ENCODE results near the gene DCANP1. TPM values are rescaled to one million over a fixed set of nuclear protein-coding genes. Genes with fewer than 3 reads are reported as not detected.

The DCANP1 gene
- total and polyA plus RNA-seq, 2 donors (not counting 1 experiment from before 2014, with no cell fraction given) = not detected

DNA sequence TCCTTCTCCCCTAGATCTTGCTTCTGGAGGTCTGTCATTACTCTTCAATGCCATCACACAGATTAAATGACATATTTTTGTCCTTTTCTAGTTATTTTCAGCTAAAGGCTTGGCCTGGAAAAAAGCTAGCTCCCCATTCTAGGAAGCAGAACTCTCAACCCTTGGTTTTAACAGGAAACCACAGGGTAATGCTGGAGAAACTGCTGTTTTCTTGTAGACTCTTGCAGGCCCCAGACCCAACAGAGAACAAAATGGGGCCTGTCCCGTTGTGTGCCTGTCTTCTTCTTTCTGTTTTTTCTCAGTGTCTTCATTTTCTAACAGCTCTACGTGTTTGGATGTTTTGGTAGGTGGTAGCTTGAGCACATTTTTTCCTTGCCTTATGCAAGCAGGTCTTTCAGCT lies 21.5 kb downstream of the DCANP1 start:
- H3K4me2 ChIP-seq (ENCODE audit: extremely low read depth, insufficient read depth, low read length) = no peak overlapping the region
- H3K27ac ChIP-seq (ENCODE audit: insufficient read depth, low read length) = no peak overlapping the region
- no peaks in the 10 kb centered on the region for H3K9me3 ChIP-seq (ENCODE audit: control insufficient read depth, insufficient read depth, low read depth, low read length)
- H3K9ac ChIP-seq (ENCODE audit: insufficient read depth, low read length) = no peak overlapping the region
- no peaks in the 10 kb centered on the region for H3K4me1 ChIP-seq (ENCODE audit: control insufficient read depth, extremely low read depth, insufficient read depth, low read length)
- H3K36me3 ChIP-seq (ENCODE audit: control insufficient read depth, insufficient read depth, low read length) = no peaks in the 10 kb centered on the region
- H3K79me2 ChIP-seq (ENCODE audit: control insufficient read depth, insufficient read depth, low read length) = no peaks in the 10 kb centered on the region
- no peak overlapping the region for H2AFZ ChIP-seq (ENCODE audit: low read length)
- TF ChIP-seq, protein P1, sequence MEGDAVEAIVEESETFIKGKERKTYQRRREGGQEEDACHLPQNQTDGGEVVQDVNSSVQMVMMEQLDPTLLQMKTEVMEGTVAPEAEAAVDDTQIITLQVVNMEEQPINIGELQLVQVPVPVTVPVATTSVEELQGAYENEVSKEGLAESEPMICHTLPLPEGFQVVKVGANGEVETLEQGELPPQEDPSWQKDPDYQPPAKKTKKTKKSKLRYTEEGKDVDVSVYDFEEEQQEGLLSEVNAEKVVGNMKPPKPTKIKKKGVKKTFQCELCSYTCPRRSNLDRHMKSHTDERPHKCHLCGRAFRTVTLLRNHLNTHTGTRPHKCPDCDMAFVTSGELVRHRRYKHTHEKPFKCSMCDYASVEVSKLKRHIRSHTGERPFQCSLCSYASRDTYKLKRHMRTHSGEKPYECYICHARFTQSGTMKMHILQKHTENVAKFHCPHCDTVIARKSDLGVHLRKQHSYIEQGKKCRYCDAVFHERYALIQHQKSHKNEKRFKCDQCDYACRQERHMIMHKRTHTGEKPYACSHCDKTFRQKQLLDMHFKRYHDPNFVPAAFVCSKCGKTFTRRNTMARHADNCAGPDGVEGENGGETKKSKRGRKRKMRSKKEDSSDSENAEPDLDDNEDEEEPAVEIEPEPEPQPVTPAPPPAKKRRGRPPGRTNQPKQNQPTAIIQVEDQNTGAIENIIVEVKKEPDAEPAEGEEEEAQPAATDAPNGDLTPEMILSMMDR (conservative IDR thresholded peaks at IDR 0.05 in 1 of 2, IDR thresholded peaks at IDR 0.05 in 1 of 2; ENCODE audit: low read depth in 1 of 2, low read length in 2 of 2) = no peak
- no peak for TF ChIP-seq EZH2 (IDR thresholded peaks at IDR 0.05; ENCODE audit: low read length, missing control alignments)
- H3K4me3 ChIP-seq (replicated peaks in 1 of 4; ENCODE audit: control extremely low read depth in 1 of 4, insufficient read depth in 1 of 4, low read depth in 3 of 4, low read length in 4 of 4) = no peak overlapping the region
- no peaks in the 10 kb centered on the region for H3K27me3 ChIP-seq (ENCODE audit: control insufficient read depth, insufficient read depth, low read length)
- DNase-seq (ENCODE audit: low read depth in 2 of 2) = no peak
- H4K20me1 ChIP-seq (ENCODE audit: control insufficient read depth, extremely low read depth, insufficient read depth, low read length) = no peaks in the 10 kb centered on the region

DNA sequence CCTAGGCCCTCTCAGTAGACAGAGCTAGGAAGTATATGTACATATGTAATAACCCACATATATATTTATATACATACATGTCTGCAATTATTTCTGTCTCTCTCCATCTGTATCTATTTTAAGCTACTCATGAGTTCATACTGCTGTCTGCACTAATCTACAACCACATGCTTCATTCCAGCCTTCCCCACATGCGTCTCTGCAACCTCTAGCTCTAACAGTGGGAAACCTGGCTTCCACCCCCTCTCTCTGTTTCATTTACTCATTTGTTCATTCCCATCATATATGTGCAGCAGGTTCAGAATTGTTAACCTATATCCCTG lies 23.3 kb downstream of the DCANP1 start:
- no peaks in the 10 kb centered on the region for H3K4me1 ChIP-seq (ENCODE audit: control insufficient read depth, extremely low read depth, insufficient read depth, low read length)
- no peaks in the 10 kb centered on the region for H3K36me3 ChIP-seq (ENCODE audit: control insufficient read depth, insufficient read depth, low read length)
- no peak overlapping the region for H3K27ac ChIP-seq (ENCODE audit: insufficient read depth, low read length)
- H4K20me1 ChIP-seq (ENCODE audit: control insufficient read depth, extremely low read depth, insufficient read depth, low read length) = no peaks in the 10 kb centered on the region
- H3K9ac ChIP-seq (ENCODE audit: insufficient read depth, low read length) = no peak overlapping the region
- H2AFZ ChIP-seq (ENCODE audit: low read length) = no peak overlapping the region
- DNase-seq (ENCODE audit: low read depth in 2 of 2) = no peak
- H3K79me2 ChIP-seq (ENCODE audit: control insufficient read depth, insufficient read depth, low read length) = no peaks in the 10 kb centered on the region
- H3K27me3 ChIP-seq (ENCODE audit: control insufficient read depth, insufficient read depth, low read length) = no peaks in the 10 kb centered on the region
- TF ChIP-seq, protein P1 (conservative IDR thresholded peaks at IDR 0.05 in 1 of 2, IDR thresholded peaks at IDR 0.05 in 1 of 2; ENCODE audit: low read depth in 1 of 2, low read length in 2 of 2) = no peak
- TF ChIP-seq EZH2 (IDR thresholded peaks at IDR 0.05; ENCODE audit: low read length, missing control alignments) = no peak
- H3K9me3 ChIP-seq (ENCODE audit: control insufficient read depth, insufficient read depth, low read depth, low read length) = no peaks in the 10 kb centered on the region
- no peak overlapping the region for H3K4me3 ChIP-seq (replicated peaks in 1 of 4; ENCODE audit: control extremely low read depth in 1 of 4, insufficient read depth in 1 of 4, low read depth in 3 of 4, low read length in 4 of 4)
- no peak overlapping the region for H3K4me2 ChIP-seq (ENCODE audit: extremely low read depth, insufficient read depth, low read length)

DNA sequence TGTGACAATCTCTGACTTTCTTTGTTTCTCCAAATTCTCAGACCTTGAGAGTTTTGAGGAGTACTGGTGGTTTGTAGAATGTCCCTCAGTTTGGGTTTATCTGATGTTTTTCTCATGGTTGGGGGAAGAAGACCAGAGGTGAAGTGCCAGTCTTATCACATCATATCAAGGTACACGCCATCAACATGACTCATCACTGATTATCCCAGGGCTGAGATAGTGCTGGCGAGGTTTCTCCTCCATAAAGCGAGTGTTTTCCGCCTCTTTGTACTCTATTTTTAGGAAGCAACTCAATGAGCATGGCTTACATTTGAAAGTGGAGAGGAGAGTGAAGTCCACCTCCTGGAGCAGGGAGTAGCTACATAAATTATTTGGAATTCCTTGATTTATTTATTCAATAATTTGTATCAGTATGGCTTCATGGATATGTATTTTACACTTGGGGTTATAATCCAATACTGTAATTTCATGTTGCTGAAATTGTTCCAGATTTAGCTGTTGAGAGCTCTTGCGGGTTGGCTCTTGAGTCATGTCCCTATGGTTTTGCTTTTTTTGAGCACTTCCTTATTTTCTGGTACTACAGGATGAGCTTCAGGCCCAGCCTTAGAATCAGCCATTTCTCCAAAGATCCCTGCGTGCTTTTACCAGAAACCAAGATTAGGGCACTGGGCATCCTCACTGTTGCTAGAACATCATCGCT lies 23.9 kb downstream of the DCANP1 start:
- H3K9me3 ChIP-seq (ENCODE audit: control insufficient read depth, insufficient read depth, low read depth, low read length) = no peaks in the 10 kb centered on the region
- no peaks in the 10 kb centered on the region for H4K20me1 ChIP-seq (ENCODE audit: control insufficient read depth, extremely low read depth, insufficient read depth, low read length)
- no peak for TF ChIP-seq EZH2 (IDR thresholded peaks at IDR 0.05; ENCODE audit: low read length, missing control alignments)
- TF ChIP-seq, protein P1 (conservative IDR thresholded peaks at IDR 0.05 in 1 of 2, IDR thresholded peaks at IDR 0.05 in 1 of 2; ENCODE audit: low read depth in 1 of 2, low read length in 2 of 2) = no peak
- no peaks in the 10 kb centered on the region for H3K79me2 ChIP-seq (ENCODE audit: control insufficient read depth, insufficient read depth, low read length)
- H3K36me3 ChIP-seq (ENCODE audit: control insufficient read depth, insufficient read depth, low read length) = no peaks in the 10 kb centered on the region
- H3K4me2 ChIP-seq (ENCODE audit: extremely low read depth, insufficient read depth, low read length) = no peak overlapping the region
- H3K27ac ChIP-seq (ENCODE audit: insufficient read depth, low read length) = no peak overlapping the region
- DNase-seq (ENCODE audit: low read depth in 2 of 2) = peak in 1 of 2 donors; percentile 48
- H3K27me3 ChIP-seq (ENCODE audit: control insufficient read depth, insufficient read depth, low read length) = no peaks in the 10 kb centered on the region
- no peak overlapping the region for H3K4me3 ChIP-seq (replicated peaks in 1 of 4; ENCODE audit: control extremely low read depth in 1 of 4, insufficient read depth in 1 of 4, low read depth in 3 of 4, low read length in 4 of 4)
- H2AFZ ChIP-seq (ENCODE audit: low read length) = no peak overlapping the region
- no peak overlapping the region for H3K9ac ChIP-seq (ENCODE audit: insufficient read depth, low read length)
- no peaks in the 10 kb centered on the region for H3K4me1 ChIP-seq (ENCODE audit: control insufficient read depth, extremely low read depth, insufficient read depth, low read length)

Data from fibroblast of lung (primary cell).